GM21526 (cell line): Measurements from ENCODE around the gene RUNX2.
"Not testable (repeated sequence)": the region's sequence is repeated elsewhere in the genome, so short reads cannot be mapped to it uniquely, and the experiment has no call there.

ENCODE experiments used
- ATAC-seq: cut with Tn5 transposase; IDR thresholded peaks from one replicate; pipeline ENCODE4 v1.9.1; 2021; ENCODE audit warnings: moderate library complexity; ENCODE audit not compliant: unreplicated experiment, low FRiP score

The RUNX2 gene

GRCh38 chr6:45327956-45328522 is at the start of gene RUNX2:
RUNX2 (plus strand) TSS chr6:45328330; CDS start chr6:45328727, 397 bp downstream.
- no peak for ATAC-seq

- ATAC-seq: no peak
Observed at GRCh38 chr6:45278367-45278766, 49.8 kb upstream of the RUNX2 start.

- ATAC-seq: not testable (repeated sequence)
Observed at GRCh38 chr6:45286707-45287106, 41.4 kb upstream of the RUNX2 start.

GRCh38 chr6:45289751-45290514 is 38.2 kb upstream of the RUNX2 start:
- no peak for ATAC-seq

GRCh38 chr6:45293306-45293705 is 34.8 kb upstream of the RUNX2 start:
- ATAC-seq: no peak

- ATAC-seq: not testable (repeated sequence)
Observed at GRCh38 chr6:45294065-45294701, 33.9 kb upstream of the RUNX2 start.

GRCh38 chr6:45297320-45297719 is 30.8 kb upstream of the RUNX2 start:
- no peak for ATAC-seq

- ATAC-seq: no peak
Observed at GRCh38 chr6:45299096-45299581, 29.0 kb upstream of the RUNX2 start.

GRCh38 chr6:45300736-45301135 is 27.4 kb upstream of the RUNX2 start:
- no peak for ATAC-seq

- ATAC-seq: no peak
Observed at GRCh38 chr6:45301348-45302142, 26.6 kb upstream of the RUNX2 start.

- ATAC-seq: no peak
Observed at GRCh38 chr6:45302832-45303231, 25.3 kb upstream of the RUNX2 start.

- no peak for ATAC-seq
Observed at GRCh38 chr6:45305546-45305945, 22.6 kb upstream of the RUNX2 start.

- ATAC-seq: no peak
Observed at GRCh38 chr6:45310118-45310788, 17.9 kb upstream of the RUNX2 start.

GRCh38 chr6:45314146-45314545 is 14.0 kb upstream of the RUNX2 start:
- ATAC-seq: no peak

- ATAC-seq: no peak
Observed at GRCh38 chr6:45320349-45320748, 7.8 kb upstream of the RUNX2 start.

- ATAC-seq: no peak
Observed at GRCh38 chr6:45323656-45324224, 4.4 kb upstream of the RUNX2 start.

GRCh38 chr6:45326698-45327417 is 1.3 kb upstream of the RUNX2 start:
- no peak for ATAC-seq

- ATAC-seq: no peak
Observed at GRCh38 chr6:45328523-45328922, 393 bp downstream of the RUNX2 start.

- no peak for ATAC-seq
Observed at GRCh38 chr6:45344900-45345299, 16.8 kb downstream of the RUNX2 start.
